Stimulated activated CD4-positive, alpha-beta T cell treated with anti-CD3 and anti-CD28 coated beads, Interleukin-15, amount 100 ng/mL, for 48 hours (primary cell): ENCODE measurements around the gene CYP3A4.
"Not testable (repeated sequence)": the region's sequence is repeated elsewhere in the genome, so short reads cannot be mapped to it uniquely, and the experiment has no call there.

Experiments used
- DNase-seq, 2 donors: peaks; one replicate each; pipeline ENCODE4 v3.0.0-alpha.2; 2020; ENCODE audit warnings: low read depth in 2 of 2

The CYP3A4 gene

GRCh38 chr7:99784007-99784406 is at the start of gene CYP3A4:
Gene CYP3A4, minus strand, starts transcription at chr7:99784184. Its CDS starts 103 bp downstream, at chr7:99784081.
- DNase-seq = no peak

- no peak for DNase-seq
Observed at GRCh38 chr7:99833289-99833877, 49.4 kb upstream of the CYP3A4 start.

- DNase-seq = no peak
Observed at GRCh38 chr7:99831595-99831994, 47.6 kb upstream of the CYP3A4 start.

- DNase-seq = no peak
Observed at GRCh38 chr7:99829524-99830160, 45.7 kb upstream of the CYP3A4 start.

- DNase-seq = no peak
Observed at GRCh38 chr7:99828811-99829210, 44.8 kb upstream of the CYP3A4 start.

- DNase-seq = no peak
Observed at GRCh38 chr7:99827040-99827778, 43.2 kb upstream of the CYP3A4 start.

- DNase-seq = no peak
Observed at GRCh38 chr7:99825873-99826272, 41.9 kb upstream of the CYP3A4 start.

- no peak for DNase-seq
Observed at GRCh38 chr7:99825452-99825851, 41.5 kb upstream of the CYP3A4 start.

GRCh38 chr7:99824091-99824490 is 40.1 kb upstream of the CYP3A4 start:
- DNase-seq = no peak

- no peak for DNase-seq
Observed at GRCh38 chr7:99822731-99823718, 39.0 kb upstream of the CYP3A4 start.

GRCh38 chr7:99820408-99821027 is 36.5 kb upstream of the CYP3A4 start:
- DNase-seq = no peak

- no peak for DNase-seq
Observed at GRCh38 chr7:99808766-99809165, 24.8 kb upstream of the CYP3A4 start.

GRCh38 chr7:99806839-99807478 is 23.0 kb upstream of the CYP3A4 start:
- no peak for DNase-seq

GRCh38 chr7:99805641-99806040 is 21.7 kb upstream of the CYP3A4 start:
- no peak for DNase-seq

GRCh38 chr7:99803118-99803517 is 19.1 kb upstream of the CYP3A4 start:
- DNase-seq = not testable (repeated sequence)

GRCh38 chr7:99801407-99801806 is 17.4 kb upstream of the CYP3A4 start:
- not testable (repeated sequence) for DNase-seq

- no peak for DNase-seq
Observed at GRCh38 chr7:99798972-99799371, 15.0 kb upstream of the CYP3A4 start.

GRCh38 chr7:99795864-99796263 is 11.9 kb upstream of the CYP3A4 start:
- not testable (repeated sequence) for DNase-seq

GRCh38 chr7:99794585-99795502 is 10.9 kb upstream of the CYP3A4 start:
- DNase-seq = no peak

- DNase-seq = no peak
Observed at GRCh38 chr7:99793443-99793842, 9.5 kb upstream of the CYP3A4 start.
